HG03469 (cell line): ENCODE measurements around the gene DHRS4L2.
"Not testable (repeated sequence)": the region's sequence is repeated elsewhere in the genome, so short reads cannot be mapped to it uniquely, and the experiment has no call there.

ENCODE experiments used
- ATAC-seq: cut with Tn5 transposase; IDR thresholded peaks from one replicate; pipeline ENCODE4 v1.9.1; 2021; ENCODE audit warnings: mild to moderate bottlenecking, moderate library complexity, moderate number of reproducible peaks; ENCODE audit not compliant: unreplicated experiment

DHRS4L2 gene

DNA sequence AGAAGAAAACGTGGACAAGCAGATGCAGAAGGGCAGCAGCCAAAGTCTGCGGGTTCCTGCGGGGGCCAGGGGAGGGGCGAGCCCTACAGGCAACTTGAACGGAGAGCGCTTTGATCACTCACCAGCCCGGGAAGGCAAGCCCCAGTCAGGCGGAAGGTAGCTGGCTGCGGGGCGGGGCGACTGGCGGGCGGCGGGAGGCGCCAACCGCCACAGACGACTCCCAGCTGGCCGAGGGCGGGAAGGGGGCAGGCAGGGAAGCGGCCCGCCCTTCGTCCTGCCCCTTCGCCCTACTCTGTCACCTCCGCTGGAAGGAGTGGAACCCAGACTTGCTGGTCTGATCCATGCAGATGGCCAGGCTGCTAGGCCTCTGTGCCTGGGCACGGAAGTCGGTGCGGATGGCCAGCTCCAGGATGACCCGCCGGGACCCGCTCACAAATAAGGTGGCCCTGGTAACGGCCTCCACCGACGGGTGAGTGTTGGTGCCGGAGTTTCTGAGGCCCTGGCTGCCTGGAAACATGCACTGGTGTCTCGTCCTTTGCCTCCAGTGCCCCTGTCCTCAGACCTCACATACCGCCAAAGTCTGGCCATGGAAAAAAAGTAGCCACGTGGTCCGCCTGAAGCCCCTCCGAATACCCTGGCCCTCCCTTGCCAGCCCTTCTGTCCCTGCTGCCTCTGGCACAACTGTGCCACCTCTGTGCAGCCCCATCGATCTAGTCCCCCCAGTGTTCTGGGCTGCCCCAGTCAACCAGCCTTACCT lies at the start of gene DHRS4L2:
Gene DHRS4L2, plus strand, starts transcription at position 323 of the 757 bp plus-strand sequence. Its CDS starts 19 bp downstream, at position 342.
- peak; percentile 61 for ATAC-seq

DNA sequence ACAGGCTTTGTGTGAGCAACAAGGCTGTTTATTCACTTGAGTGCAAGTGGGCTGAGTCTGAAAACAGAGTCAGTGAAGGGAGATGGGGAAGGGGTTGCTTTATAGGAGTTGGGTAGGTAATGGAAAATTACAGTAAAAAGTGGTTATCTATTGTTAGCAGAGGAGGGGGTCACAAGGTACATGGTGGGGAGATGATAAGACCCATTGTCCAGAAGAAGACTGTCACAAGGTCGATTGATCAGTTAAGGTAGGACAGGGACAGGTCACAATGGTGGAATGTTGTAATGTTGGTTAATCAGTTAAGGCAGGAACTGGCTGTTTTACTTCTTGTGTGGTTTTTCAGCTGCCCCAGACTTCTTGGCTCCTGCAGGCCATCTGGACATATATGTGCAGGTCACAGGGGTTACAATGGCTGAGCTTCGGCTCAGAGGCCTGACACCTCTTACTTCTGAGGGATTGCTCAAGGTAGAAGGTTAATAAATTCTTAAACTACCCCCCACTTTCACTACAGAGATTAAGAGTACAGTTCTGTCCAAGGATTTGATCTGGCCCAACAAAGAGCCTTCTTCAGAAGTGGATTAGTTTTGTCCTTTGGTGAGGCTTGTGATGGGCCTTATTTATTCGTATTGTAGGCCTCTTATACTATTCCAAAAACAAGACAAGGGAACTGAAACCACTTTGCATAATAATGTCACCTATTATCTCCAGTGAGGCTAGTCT lies 49.0 kb upstream of the DHRS4L2 start:
- no peak for ATAC-seq

DNA sequence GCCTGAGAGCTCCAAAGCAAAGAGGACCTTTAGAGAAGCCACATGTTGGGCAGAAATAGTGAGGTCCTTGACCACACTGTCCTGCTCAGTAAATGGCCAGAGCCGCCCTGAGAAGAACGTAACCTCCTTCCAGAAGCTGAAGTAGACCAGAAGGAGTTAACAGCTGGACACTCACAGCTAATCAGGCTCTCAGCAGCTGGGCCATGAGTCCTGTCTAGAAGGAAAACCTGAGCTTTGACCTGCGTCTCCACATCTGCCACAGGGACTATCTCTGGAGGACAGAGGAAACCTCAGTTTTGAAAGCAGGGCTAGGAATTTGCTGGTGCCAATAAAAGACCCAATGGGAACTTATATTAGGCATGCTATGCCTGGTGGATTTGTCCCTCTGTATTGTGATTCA lies 47.5 kb upstream of the DHRS4L2 start:
- ATAC-seq: no peak

DNA sequence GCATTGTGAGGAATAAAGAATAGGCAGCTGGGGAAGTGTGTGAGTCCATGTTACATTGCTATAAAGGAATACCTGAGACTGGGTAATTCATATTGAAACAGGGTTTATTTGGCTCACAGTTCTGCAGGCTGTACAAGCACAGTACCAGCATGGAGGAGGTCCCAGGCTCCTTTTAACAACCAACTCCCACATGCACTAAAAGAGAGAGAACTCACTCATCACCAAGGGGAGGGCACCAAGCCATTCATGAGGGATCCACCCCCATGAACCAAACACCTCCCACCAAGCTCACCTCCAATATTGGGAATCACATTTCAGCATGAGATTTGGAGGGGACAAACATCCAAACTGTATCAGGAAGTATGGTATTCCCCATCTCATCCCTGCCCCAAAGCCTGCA lies 47.1 kb upstream of the DHRS4L2 start:
- ATAC-seq: no peak

DNA sequence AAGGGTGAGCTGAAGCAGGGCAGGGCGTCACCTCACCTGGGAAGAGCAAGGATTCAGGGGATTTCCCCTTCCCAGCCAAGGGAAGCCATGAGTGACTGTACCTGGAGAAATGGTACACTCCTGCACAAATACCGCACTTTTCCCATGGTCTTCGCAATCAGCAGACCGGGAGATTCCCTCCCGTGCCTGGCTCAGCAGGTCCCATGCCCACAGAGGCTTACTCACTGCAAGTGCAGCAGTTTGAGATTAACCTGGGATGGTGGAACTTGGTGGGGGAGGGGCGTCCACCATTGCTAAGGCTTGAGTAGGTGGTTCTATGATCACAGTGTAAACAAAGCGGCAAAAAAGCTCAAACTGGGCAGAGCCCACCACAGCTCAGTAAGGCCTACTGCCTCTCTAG lies 46.1 kb upstream of the DHRS4L2 start:
- no peak for ATAC-seq

DNA sequence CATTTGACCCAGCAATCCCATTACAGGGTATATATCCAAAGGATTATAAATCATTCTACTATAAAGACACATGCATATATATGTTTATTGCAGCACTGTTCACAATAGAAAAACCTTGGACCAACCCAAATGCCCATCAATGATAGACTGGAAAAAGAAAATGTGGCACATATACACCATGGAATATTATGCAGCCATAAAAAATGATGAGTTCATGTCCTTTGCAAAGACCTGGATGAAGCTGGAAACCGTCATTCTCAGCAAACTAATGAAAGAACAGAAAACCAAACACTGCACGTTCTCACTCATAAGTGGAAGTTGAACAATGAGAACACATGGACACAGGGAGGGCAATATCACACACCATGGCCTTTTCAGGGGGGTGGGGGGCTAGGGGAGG lies 39.7 kb upstream of the DHRS4L2 start:
- not testable (repeated sequence) for ATAC-seq

DNA sequence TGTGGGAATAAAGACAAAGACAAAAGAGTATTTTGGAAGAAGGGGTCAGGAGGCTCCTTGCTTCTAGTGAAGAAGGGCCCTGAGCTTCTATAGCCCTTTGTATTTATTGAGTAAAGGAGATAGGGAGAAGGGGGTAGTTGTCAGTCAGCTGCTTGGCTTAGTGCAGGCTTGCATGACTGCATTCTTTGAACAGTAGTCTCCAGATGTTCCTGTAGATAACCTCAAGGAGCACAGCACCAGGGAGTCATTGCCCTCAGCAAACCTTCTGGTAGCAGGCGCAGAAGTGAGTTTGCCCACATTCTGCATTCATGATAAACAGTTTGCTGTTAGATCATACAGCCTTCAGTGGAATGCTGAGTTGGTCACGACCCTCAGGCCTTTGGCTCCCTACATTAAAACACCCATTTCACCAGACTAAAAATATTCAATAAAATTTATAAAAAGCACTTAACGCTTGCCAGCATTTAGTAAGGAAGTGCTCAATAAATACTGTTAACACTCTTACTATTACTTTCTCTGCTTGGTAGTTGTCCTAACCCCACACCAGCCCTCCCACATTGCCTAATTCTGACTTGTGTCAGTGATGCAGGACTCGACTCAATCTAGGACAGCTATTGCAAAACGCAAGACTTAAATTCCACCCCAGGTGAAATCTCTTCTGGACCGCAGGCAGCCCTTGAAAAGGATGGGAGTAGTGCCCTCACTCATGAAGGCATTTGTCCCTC lies 38.2 kb upstream of the DHRS4L2 start:
- ATAC-seq: no peak

DNA sequence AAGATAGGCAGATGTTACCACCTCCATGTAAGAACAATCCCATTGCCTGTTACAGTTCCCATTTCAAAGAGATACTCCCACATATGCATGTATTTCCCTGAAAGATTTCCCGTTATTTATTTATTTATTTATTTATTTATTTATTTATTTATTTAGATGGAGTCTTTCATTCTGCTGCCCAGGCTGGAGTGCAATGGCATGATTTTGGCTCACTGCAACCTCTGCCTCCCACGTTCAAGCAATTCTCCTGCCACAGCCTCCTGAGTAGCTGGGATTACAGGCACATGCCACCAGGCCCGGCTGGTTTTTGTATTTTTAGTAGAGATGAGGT lies 37.6 kb upstream of the DHRS4L2 start:
- not testable (repeated sequence) for ATAC-seq

DNA sequence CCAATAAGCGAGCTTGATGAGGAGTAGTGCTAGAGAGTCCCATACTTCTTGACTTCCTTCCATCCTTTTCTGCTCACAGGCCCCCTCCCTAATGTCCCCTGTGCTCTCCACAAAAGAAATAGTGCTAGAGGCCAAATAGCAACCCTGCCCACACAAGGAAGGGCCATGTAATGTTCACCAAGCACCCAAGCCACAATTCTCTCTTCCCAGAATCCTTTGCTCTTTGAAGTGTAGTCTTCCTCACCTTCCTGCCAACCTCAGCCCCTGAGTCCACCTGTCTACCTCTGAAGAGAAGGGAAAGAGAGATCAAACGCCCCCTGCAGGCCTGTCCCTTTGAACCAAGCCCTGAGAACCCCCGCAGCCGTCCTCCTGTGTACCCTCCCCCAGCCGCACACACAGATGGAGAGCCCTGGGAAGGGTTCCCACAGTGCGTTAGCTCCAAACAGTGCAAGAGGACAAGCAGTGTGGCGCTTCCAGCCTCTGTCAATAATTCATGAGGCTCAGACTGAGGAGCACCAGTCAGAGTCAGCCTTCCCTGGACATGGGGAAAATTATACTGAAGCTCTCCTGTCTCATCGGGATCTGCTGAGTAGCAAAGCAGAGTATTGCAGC lies 37.0 kb upstream of the DHRS4L2 start:
- no peak for ATAC-seq

DNA sequence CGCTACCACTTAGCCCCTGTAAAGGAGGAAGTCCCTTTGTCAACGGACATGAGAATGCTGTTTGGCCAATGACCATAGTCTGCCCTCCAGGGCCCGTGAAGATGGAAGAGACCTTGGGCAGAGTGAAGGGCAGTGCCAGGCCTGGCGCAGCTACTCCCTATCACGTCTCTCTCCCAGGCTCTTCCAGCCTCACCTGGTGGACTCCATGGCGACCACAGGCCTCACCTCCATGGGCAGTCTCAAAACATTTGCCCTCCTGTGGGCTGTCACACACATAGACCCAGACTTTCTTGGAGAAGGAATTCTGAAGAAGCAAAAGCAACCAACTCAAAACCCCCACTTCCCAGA lies 35.6 kb upstream of the DHRS4L2 start:
- not testable (repeated sequence) for ATAC-seq

DNA sequence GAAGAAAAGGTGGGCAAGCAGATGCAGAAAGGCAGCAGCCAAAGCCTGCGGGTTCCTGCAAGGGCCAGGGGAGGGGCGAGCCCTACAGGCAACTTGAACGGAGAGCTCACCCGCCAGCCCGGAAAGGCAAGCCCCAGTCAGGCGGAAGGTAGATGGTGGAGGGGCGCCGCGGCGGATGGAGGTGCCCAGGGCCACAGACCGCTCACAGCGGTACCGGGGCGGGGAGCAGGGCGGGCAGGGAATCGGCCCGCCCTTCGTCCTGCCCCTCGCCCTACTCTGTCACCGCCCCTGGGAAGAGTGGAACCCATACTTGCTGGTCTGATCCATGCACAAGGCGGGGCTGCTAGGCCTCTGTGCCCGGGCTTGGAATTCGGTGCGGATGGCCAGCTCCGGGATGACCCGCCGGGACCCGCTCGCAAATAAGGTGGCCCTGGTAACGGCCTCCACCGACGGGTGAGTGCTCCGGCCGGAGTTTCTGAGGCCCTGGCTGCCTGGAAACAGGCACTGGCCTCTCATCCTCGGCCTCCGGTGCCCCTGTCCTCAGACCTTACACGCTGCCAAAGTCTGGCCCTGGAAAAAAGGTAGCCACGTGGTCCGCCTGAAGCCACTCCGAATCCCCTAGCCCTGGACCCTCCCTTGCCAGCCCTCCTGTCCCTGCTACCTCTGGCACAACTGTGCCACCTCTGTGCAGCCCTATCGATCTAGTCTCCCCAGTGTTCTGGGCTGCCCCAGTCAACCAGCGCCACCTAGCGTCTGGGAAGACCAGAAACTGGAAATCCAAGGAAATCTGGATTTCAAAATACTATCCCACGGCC lies 35.1 kb upstream of the DHRS4L2 start, which contains the start of gene DHRS4:
Gene DHRS4, plus strand, starts transcription at position 307 of the 815 bp plus-strand sequence. Its CDS starts 19 bp downstream, at position 326.
- ATAC-seq: peak; percentile 77

DNA sequence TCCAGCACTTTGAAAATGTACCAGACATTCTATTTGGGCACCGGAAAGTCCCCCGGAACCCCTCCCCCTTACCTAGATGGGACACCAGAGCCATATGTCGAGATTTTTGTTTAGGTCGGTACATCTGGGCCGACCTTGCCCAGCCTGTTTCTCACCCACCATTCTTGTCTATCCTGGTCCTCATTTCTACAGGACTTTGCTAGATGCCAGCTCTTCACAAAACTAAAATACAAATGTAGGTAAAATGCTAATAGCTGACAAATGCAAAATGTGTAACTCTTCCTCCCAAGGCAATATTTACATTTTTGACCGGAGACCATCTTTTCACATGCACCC lies 34.5 kb upstream of the DHRS4L2 start:
- ATAC-seq: not testable (repeated sequence)

DNA sequence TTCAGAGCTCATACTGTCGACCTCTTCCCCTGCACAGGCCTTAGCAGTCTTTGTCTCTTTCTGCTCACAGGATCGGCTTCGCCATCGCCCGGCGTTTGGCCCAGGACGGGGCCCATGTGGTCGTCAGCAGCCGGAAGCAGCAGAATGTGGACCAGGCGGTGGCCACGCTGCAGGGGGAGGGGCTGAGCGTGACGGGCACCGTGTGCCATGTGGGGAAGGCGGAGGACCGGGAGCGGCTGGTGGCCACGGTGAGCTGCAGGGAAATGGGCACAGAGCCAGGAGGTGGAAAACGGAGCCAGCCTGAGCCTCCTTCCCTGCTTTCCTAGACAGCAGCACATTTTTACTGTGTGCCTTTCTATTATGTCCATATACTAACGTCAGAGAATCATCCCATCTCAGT lies 33.8 kb upstream of the DHRS4L2 start:
- not testable (repeated sequence) for ATAC-seq

DNA sequence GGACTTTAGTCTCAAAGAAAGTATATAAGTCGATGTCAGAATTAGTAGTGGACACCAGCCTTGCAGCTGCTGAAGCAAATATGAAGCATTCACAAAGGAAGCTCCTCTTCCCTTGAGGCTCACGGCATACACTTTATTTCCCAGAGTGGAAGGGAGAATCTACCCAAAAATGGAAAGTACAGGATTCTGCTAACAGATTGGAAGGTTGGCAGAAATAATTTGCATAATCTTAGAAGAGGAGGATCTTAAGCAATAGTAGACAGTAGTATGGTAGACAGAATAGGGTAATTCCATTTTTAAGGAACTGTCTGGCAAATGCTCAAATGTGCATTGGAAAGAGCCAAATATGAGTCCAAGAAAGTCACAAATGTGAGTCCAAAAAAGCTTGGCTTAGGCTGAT lies 32.9 kb upstream of the DHRS4L2 start:
- not testable (repeated sequence) for ATAC-seq

DNA sequence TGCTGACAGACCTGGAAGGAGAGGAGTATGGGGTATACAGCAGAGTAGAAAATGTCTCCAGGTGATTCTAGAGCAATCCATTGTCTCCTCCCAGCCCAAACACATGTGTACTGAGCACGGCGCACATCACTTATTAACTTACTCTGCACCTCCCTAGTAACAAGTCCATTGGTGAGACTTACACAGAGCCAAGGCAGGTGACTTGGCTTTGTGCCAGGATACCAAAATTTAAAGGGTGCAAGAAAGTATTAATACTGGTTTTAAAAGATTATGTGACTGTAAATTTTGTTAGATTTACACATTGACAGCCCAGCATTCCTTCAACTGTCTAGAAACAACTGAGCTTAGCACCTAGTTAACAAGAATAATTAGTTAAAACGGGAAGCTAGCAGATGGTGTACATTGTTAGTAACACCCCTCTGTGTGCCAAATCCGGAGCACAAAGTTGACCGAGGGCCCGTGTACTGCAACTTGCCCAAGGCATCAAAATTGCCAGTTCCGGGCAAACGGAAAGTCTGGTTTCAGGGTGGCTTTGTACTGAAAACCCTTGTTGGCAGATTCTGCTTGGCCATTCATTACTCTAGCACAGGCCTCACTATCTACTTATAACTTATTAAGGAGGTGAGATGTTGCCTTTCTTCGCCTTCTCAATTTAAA lies 30.7 kb upstream of the DHRS4L2 start:
- ATAC-seq: not testable (repeated sequence)

DNA sequence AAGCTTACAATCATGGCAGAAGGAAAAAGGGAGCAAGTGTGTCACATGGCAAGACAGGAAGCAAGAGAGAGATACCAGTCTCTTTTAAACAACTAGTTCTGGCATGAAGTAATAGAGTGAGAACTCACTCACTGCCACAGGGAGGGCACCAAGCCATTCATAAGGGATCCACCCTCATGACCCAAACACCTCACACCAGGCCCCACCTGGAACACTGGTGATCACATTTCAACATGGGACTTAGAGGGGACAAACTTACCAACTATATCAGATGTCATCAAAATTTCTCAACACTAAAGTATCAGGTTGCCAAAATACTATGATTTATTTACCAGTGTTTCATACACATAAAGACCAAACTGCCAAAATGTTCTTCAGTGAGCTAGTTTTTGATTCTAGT lies 27.8 kb upstream of the DHRS4L2 start:
- not testable (repeated sequence) for ATAC-seq

DNA sequence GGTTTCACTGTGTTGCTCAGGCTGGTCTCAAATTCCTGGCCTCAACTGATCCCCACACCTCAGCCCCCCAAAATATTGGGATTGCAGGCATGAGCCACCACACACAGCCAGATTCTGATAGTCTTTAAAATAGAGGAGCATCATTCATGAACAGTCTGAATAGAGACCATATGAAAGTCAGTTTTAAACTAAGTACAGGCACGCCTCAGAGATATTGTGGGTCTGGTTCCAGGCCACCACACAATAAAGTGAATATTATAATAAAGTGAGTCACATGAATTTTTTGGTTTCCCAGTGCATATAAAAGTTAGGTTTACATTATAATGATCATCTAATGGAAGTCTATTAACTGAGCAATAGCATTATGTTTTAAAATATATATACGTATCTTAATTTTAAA lies 27.0 kb upstream of the DHRS4L2 start:
- not testable (repeated sequence) for ATAC-seq

DNA sequence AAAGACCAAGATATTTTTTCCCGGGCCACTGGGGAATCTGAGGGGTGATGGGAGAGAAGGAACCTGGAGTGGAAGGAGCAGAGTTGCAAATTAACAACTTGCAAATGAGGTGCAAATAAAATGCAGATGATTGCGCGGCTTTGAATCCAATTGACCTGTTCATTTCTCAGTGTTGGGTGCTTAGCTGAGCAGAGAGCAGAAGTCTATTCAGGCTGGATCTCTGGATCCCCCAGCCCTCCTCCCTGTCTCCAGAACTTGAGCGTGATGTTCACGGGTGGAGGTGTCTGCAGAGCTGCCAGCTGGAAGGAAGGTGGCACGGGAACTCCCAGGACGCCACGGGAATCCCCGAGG lies 19.6 kb upstream of the DHRS4L2 start:
- ATAC-seq: not testable (repeated sequence)

DNA sequence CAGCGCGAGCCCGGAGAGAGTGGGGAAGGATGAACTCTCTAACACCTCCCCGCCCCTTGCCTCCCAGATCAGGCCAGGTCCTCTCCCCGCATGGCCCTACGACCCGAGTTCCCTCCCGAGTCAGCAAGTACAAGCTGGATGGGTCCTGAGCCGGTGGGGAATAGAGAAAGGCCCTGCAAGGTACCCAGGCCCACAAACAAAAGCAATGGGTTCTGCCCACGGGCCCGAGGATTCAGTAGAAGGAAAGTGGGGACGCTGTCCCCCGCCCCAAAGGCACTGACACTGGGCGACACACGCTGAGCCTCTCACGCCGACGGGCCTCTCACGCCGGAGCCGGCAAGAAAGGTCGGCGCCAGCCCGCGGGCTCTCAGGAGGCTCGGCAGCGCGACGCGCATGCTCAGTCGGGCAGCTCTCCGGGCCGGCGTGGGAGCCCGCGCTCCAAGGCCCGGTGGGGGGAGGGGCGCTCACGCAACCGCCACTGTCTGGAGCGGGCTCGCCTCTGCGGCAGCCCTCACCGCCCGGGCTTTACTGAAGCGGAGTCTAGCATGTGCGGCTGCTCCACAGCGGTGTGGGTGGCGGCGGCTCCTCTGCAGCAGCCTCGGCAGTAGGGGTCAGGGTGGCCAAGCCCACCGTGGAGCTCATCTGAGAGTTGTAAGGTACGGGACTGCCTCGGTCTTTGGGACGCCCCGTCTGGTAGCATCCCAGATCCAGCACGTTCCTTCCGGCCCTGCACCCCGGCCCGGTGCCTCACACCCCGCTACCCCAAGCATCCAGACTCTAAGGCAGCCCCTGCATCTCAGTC lies 19.0 kb upstream of the DHRS4L2 start:
- ATAC-seq: peak; percentile 45
